Loucy (cell line): ENCODE measurements around the gene MYOD1.

Experiments
- EZH2phosphoT487 ChIP-seq: fragments of 200-600 bp; IDR thresholded peaks from 2 replicates; pipeline ENCODE4 v1.6.1; 2018; ENCODE audit warnings: antibody characterized with exemption, mild to moderate bottlenecking, moderate library complexity, borderline replicate concordance
- TF ChIP-seq, protein P1 (sequence below): fragments of 200-600 bp; sonication (generic); conservative IDR thresholded peaks from 2 replicates; pipeline ENCODE4 v1.5.1; 2014; ENCODE audit warnings: mild to moderate bottlenecking, antibody characterized with exemption, low read length

DNA sequence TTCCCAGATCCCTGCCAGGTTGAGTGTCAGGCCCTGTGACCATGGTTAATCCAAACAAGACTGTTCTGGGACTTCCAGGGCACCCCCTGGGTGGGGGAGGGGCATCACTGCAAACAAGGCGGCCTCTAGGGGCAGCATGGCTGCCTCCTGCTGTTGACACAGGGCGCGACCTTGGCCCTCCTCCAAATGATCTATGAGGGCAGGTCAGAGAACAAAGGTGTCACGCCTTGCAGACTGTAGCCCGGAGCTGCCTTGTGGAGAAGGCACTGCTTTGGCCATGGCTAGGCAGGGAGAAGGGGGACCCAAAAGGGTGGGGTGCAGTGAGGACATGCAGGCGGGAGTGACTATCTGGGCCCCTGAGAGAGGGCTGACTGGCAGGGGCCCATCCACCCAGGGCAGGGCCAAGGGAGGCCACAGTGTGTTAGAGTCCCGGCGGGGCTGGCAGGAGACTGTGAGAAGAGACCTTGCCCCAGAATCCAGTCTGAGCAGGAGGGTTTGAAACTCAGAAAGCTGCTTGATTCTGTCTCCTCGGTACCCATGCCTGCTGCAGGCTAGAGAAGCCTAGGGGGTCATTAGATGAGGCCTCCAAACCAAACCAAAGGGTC lies 50.8 kb downstream of the MYOD1 start:
- TF ChIP-seq, protein P1, sequence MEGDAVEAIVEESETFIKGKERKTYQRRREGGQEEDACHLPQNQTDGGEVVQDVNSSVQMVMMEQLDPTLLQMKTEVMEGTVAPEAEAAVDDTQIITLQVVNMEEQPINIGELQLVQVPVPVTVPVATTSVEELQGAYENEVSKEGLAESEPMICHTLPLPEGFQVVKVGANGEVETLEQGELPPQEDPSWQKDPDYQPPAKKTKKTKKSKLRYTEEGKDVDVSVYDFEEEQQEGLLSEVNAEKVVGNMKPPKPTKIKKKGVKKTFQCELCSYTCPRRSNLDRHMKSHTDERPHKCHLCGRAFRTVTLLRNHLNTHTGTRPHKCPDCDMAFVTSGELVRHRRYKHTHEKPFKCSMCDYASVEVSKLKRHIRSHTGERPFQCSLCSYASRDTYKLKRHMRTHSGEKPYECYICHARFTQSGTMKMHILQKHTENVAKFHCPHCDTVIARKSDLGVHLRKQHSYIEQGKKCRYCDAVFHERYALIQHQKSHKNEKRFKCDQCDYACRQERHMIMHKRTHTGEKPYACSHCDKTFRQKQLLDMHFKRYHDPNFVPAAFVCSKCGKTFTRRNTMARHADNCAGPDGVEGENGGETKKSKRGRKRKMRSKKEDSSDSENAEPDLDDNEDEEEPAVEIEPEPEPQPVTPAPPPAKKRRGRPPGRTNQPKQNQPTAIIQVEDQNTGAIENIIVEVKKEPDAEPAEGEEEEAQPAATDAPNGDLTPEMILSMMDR = peak; percentile 51
- no peak for TF ChIP-seq EZH2phosphoT487
